ENCODE data around the gene FAF1. TPM values are rescaled to one million over a fixed set of nuclear protein-coding genes. Genes with fewer than 3 reads are reported as not detected.

FAF1 gene
- total RNA-seq, 1 experiment from 2014 or later: 73.2 TPM

GRCh38 chr1:50851466-50851865, 108.6 kb downstream of the FAF1 start:
- Histone ChIP-seq H2AFZ (ENCODE audit: low read depth, low read length, poor library complexity, severe bottlenecking) (no peak overlapping the region), H3K27me3 (ENCODE audit: insufficient read depth, low read length) (no peaks in the 10 kb centered on the region), H3K9me3 (ENCODE audit: control insufficient read depth in 1 of 2, insufficient read depth in 1 of 2, low read depth in 1 of 2, low read length in 2 of 2) (no peaks in the 10 kb centered on the region), H3K27ac (ENCODE audit: low read depth, low read length) (no peak overlapping the region), H3K4me1 (ENCODE audit: control insufficient read depth in 1 of 2, insufficient read depth in 2 of 2, low read length in 2 of 2) (no peaks in the 10 kb centered on the region), H3K79me2 (ENCODE audit: insufficient read depth, low read length) (peaks cover 49% of the 10 kb centered on the region), H4K20me1 (ENCODE audit: insufficient read depth) (peaks cover 14% of the 10 kb centered on the region; the same call in 1 of the 2 replicates), H3K4me3 (replicated peaks in 1 of 2; ENCODE audit: low read depth in 1 of 2, low read length in 2 of 2) (no peak overlapping the region), H3K36me3 (ENCODE audit: control insufficient read depth in 1 of 2, insufficient read depth in 2 of 2, low read length in 2 of 2) (no peaks in the 10 kb centered on the region), H3K4me2 (ENCODE audit: low read length) (no peak overlapping the region), H3K9me2 (ENCODE audit: insufficient read depth) (no peaks in the 10 kb centered on the region), H3K9ac (ENCODE audit: low read length) (no peak overlapping the region)
- CTCF ChIA-PET: interaction anchor here (1.3 kb wide), 1 partner anchor 22 kb away, joined by 3 read pairs; no protein-coding TSS in a partner anchor
- ATAC-seq (no peak), DNase-seq (ENCODE audit: low read depth, low spot score) (no peak)
- TF ChIP-seq TCF7L2 (IDR thresholded peaks at IDR 0.05; ENCODE audit: borderline replicate concordance, extremely low read depth, insufficient read depth, insufficient read length) (no peak), CEBPB (IDR thresholded peaks at IDR 0.05; ENCODE audit: low read depth) (no peak), SIN3A (IDR thresholded peaks at IDR 0.05; ENCODE audit: low read depth) (no peak), SP1 (IDR thresholded peaks at IDR 0.05; ENCODE audit: low read depth) (no peak), EZH2phosphoT487 (IDR thresholded peaks at IDR 0.05; ENCODE audit: borderline replicate concordance) (no peak)
- POLR2A ChIA-PET: no interaction called here
- intact Hi-C loops (cut with micrococcal nuclease): no loop called here
- RAD21 ChIA-PET (ENCODE audit: low non-redundant PET in 1 of 2, low total read pairs in 2 of 2, uncharacterized antibody in 2 of 2, unreplicated experiment in 2 of 2): no interaction called here
- BruUV-seq (replicated peaks): no TSS peak

- no peak overlapping the region for H3K27ac ChIP-seq (ENCODE audit: low read depth, low read length)
- peaks cover 47% of the 10 kb centered on the region for H3K79me2 ChIP-seq (ENCODE audit: insufficient read depth, low read length)
- TF ChIP-seq ZNF274 (IDR thresholded peaks at IDR 0.05; ENCODE audit: low read depth, low read length) (no peak), TCF7L2 (IDR thresholded peaks at IDR 0.05; ENCODE audit: borderline replicate concordance, extremely low read depth, insufficient read depth, insufficient read length) (no peak)
- H3K4me2 ChIP-seq (ENCODE audit: low read length): no peak overlapping the region
- no peak overlapping the region for H3K4me3 ChIP-seq (replicated peaks in 1 of 2; ENCODE audit: low read depth in 1 of 2, low read length in 2 of 2)
- ATAC-seq (no peak), DNase-seq (ENCODE audit: low read depth, low spot score) (no peak)
- CTCF ChIA-PET: interaction anchor here (1.3 kb wide), 1 partner anchor 22 kb away, joined by 3 read pairs; no protein-coding TSS in a partner anchor
- H3K4me1 ChIP-seq (ENCODE audit: control insufficient read depth in 1 of 2, insufficient read depth in 2 of 2, low read length in 2 of 2): no peaks in the 10 kb centered on the region
- no peaks in the 10 kb centered on the region for H3K9me2 ChIP-seq (ENCODE audit: insufficient read depth)
- intact Hi-C loops (cut with micrococcal nuclease): no loop called here
- no peak overlapping the region for H2AFZ ChIP-seq (ENCODE audit: low read depth, low read length, poor library complexity, severe bottlenecking)
- RAD21 ChIA-PET (ENCODE audit: low non-redundant PET in 1 of 2, low total read pairs in 2 of 2, uncharacterized antibody in 2 of 2, unreplicated experiment in 2 of 2): no interaction called here
- no peak overlapping the region for H3K9ac ChIP-seq (ENCODE audit: low read length)
- H3K36me3 ChIP-seq (ENCODE audit: control insufficient read depth in 1 of 2, insufficient read depth in 2 of 2, low read length in 2 of 2): no peaks in the 10 kb centered on the region
- no peaks in the 10 kb centered on the region for H3K9me3 ChIP-seq (ENCODE audit: control insufficient read depth in 1 of 2, insufficient read depth in 1 of 2, low read depth in 1 of 2, low read length in 2 of 2)
- POLR2A ChIA-PET: no interaction called here
- BruUV-seq (replicated peaks): no TSS peak
- H4K20me1 ChIP-seq (ENCODE audit: insufficient read depth): peaks cover 12% of the 10 kb centered on the region; the same call in 1 of the 2 replicates
- H3K27me3 ChIP-seq (ENCODE audit: insufficient read depth, low read length): no peaks in the 10 kb centered on the region
Measured at GRCh38 chr1:50851034-50851433, 109.0 kb downstream of the FAF1 start.
